Ovary (tissue), 3 donors: ENCODE measurements around the gene CNTD1.

Source experiments
- CTCF ChIP-seq, 3 donors: fragments of 450-650 bp in 2 of 3; fragments of 200-600 bp in 1 of 3; IDR thresholded peaks; one replicate each; pipeline versions ENCODE4 v1.5.1 to v1.8.0; 2016 to 2022; ENCODE audit warnings: antibody characterized with exemption in 3 of 3, mild to moderate bottlenecking in 1 of 3
- EP300 ChIP-seq: sonication (generic); formaldehyde crosslinking; IDR thresholded peaks from one replicate; pipeline ENCODE4 v1.6.1; 2017; ENCODE audit warnings: antibody characterized with exemption
- donor health status: DM: no; HTN: no; CAD: no.

GRCh38 chr17:42850954-42851353, 52.3 kb downstream of the CNTD1 start, which contains the start of gene AOC3:
- no peak for TF ChIP-seq CTCF (IDR thresholded peaks at IDR 0.05)
- no peak for TF ChIP-seq EP300
